Adrenal gland (tissue), 5 donors: ENCODE measurements around the gene APMAP.

ENCODE experiments used
- CTCF ChIP-seq, 6 experiments: fragments of 450-650 bp in 4 of 6; fragments of 200-600 bp in 2 of 6; sonication (generic) in 1 of 6; IDR thresholded peaks; 1 replicate in 5 of 6; 2 replicates in 1 of 6; pipeline versions ENCODE4 v1.5.1 to v1.8.0; 2016 to 2021; ENCODE audit warnings: antibody characterized with exemption in 6 of 6, mild to moderate bottlenecking in 2 of 6, moderate library complexity in 1 of 6
- POLR2A ChIP-seq, 2 donors: fragments of 450-650 bp; IDR thresholded peaks; one replicate each; pipeline ENCODE4 v1.6.1; 2017; ENCODE audit warnings: antibody characterized with exemption in 2 of 2, mild to moderate bottlenecking in 2 of 2, moderate library complexity in 1 of 2
- donor health status: DM: no; HTN: no; CAD: no.

- TF ChIP-seq CTCF (IDR thresholded peaks at IDR 0.05) (no peak), POLR2A (IDR thresholded peaks at IDR 0.05) (no peak)
Observed at GRCh38 chr20:24942679-24943078, 49.9 kb downstream of the APMAP start.
